Fibroblast of lung (primary cell): ENCODE data around the gene METTL15. TPM values are rescaled to one million over a fixed set of nuclear protein-coding genes. Genes with fewer than 3 reads are reported as not detected.

Experiments
- DNase-seq, 2 donors: peaks; one replicate each; pipeline versions ENCODE4 v3.0.0 to v3.0.0-alpha.2; 2010; ENCODE audit warnings: low read depth in 2 of 2
- H2AFZ ChIP-seq: 2 replicates; pipeline ENCODE4 v1.5.1; 2012; ENCODE audit warnings: low read length, control low read depth, inconsistent platforms
- H3K27ac ChIP-seq: 2 replicates; pipeline ENCODE4 v1.5.1; 2011; ENCODE audit warnings: low read length, control low read depth; ENCODE audit not compliant: insufficient read depth
- H3K27me3 ChIP-seq: 2 replicates; pipeline ENCODE4 v1.5.1; 2011; ENCODE audit warnings: mild to moderate bottlenecking, low read length; ENCODE audit not compliant: control insufficient read depth, insufficient read depth
- H3K36me3 ChIP-seq: 2 replicates; pipeline ENCODE4 v1.5.1; 2011; ENCODE audit warnings: low read length; ENCODE audit not compliant: control insufficient read depth, insufficient read depth
- H3K4me1 ChIP-seq: 2 replicates; pipeline ENCODE4 v1.5.1; 2011; ENCODE audit warnings: low read length; ENCODE audit not compliant: control insufficient read depth, insufficient read depth; ENCODE audit errors: extremely low read depth
- H3K4me2 ChIP-seq: 2 replicates; pipeline ENCODE4 v1.5.1; 2011; ENCODE audit warnings: low read length, control low read depth; ENCODE audit not compliant: insufficient read depth; ENCODE audit errors: extremely low read depth
- H3K4me3 ChIP-seq, 4 experiments: fragments of 200-600 bp in 1 of 4; sonication (generic) in 1 of 4; replicated peaks in 1 of 4; 2 replicates each; pipeline ENCODE4 v1.5.1; 2011 to 2016; ENCODE audit warnings: low read length in 4 of 4, low read depth in 3 of 4, mild to moderate bottlenecking in 3 of 4, control low read depth in 2 of 4, inconsistent platforms in 1 of 4, mixed read lengths in 1 of 4; ENCODE audit not compliant: insufficient read depth in 1 of 4; ENCODE audit errors: control extremely low read depth in 1 of 4
- H3K79me2 ChIP-seq: 2 replicates; pipeline ENCODE4 v1.5.1; 2012; ENCODE audit warnings: mild to moderate bottlenecking, low read length, inconsistent platforms; ENCODE audit not compliant: control insufficient read depth, insufficient read depth
- H3K9ac ChIP-seq: 2 replicates; pipeline ENCODE4 v1.5.1; 2011; ENCODE audit warnings: mild to moderate bottlenecking, low read length, control low read depth; ENCODE audit not compliant: insufficient read depth
- H3K9me3 ChIP-seq: 2 replicates; pipeline ENCODE4 v1.5.1; 2012; ENCODE audit warnings: low read depth, low read length; ENCODE audit not compliant: control insufficient read depth, insufficient read depth
- H4K20me1 ChIP-seq: 2 replicates; pipeline ENCODE4 v1.5.1; 2011; ENCODE audit warnings: low read length; ENCODE audit not compliant: control insufficient read depth, insufficient read depth; ENCODE audit errors: extremely low read depth
- EZH2 ChIP-seq: IDR thresholded peaks from 2 replicates; pipeline ENCODE4 v1.5.1; 2012; ENCODE audit warnings: low read length, control low read depth, mild to moderate bottlenecking; ENCODE audit errors: missing control alignments
- polyA plus RNA-seq, 2 donors: library from polyadenylated mRNA; depleted of rRNA in 1 of 2; stranded (reverse) in 1 of 2; unstranded in 1 of 2; fragments of >200 nt; gene quantifications; 2 replicates each; pipeline ENCODE4 v1.2.1, GENCODE V29; 2011 to 2012; ENCODE audit warnings: missing spikeins in 1 of 2
- total RNA-seq: library from RNA; depleted of rRNA; stranded (reverse); fragments of >200 nt; gene quantifications from 2 replicates; pipeline ENCODE4 v1.2.1, GENCODE V29; 2014
- TF ChIP-seq, protein P1 (sequence below), 2 donors: IDR thresholded peaks in 1 of 2; conservative IDR thresholded peaks in 1 of 2; 1 replicate in 1 of 2; 2 replicates in 1 of 2; pipeline ENCODE4 v1.5.1; 2011 to 2012; ENCODE audit warnings: low read length in 2 of 2, control low read depth in 1 of 2, inconsistent platforms in 1 of 2, low read depth in 1 of 2, mild to moderate bottlenecking in 1 of 2

Gene METTL15
- total and polyA plus RNA-seq, 2 donors (not counting 1 experiment from before 2014, with no cell fraction given), result 8.8 to 28.4 TPM

DNA sequence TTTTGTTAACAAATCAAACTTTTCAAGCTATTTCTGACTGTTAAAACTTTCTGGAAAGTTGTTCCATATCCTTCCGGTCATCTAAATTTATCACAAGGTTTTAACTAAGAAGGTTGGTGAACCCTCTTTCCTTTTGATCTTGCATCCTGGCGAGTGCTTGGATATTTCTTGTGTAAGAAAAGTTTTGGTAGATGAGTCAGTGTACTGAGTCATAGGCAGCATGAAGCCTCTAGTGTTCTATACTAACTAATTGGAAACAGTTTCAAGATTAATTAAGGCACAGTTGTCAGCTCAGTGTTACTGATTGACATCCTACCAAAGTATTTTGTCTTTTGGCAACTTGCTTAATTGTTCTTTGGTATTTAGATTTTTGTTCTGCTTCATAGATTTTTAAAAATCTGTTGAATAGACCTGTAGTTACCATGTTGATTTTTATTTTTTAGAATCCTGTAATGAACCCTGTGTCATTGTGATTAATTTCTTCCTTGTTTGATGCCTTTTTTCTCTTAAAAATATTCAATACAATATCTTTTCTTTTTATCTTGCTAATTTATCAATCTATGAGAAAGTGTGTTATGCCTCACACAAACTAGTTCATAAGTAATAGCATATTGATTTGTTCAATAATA, 38.0 kb downstream of the METTL15 start:
- peak overlapping the region; percentile 48 for H3K4me2 ChIP-seq
- H3K36me3 ChIP-seq, result no peaks in the 10 kb centered on the region
- H3K27ac ChIP-seq, result peak overlapping the region; percentile 52
- H3K27me3 ChIP-seq, result no peaks in the 10 kb centered on the region
- no peaks in the 10 kb centered on the region for H3K9me3 ChIP-seq
- no peak overlapping the region for H2AFZ ChIP-seq
- no peak overlapping the region for H3K4me3 ChIP-seq
- TF ChIP-seq EZH2, result no peak
- TF ChIP-seq, protein P1, sequence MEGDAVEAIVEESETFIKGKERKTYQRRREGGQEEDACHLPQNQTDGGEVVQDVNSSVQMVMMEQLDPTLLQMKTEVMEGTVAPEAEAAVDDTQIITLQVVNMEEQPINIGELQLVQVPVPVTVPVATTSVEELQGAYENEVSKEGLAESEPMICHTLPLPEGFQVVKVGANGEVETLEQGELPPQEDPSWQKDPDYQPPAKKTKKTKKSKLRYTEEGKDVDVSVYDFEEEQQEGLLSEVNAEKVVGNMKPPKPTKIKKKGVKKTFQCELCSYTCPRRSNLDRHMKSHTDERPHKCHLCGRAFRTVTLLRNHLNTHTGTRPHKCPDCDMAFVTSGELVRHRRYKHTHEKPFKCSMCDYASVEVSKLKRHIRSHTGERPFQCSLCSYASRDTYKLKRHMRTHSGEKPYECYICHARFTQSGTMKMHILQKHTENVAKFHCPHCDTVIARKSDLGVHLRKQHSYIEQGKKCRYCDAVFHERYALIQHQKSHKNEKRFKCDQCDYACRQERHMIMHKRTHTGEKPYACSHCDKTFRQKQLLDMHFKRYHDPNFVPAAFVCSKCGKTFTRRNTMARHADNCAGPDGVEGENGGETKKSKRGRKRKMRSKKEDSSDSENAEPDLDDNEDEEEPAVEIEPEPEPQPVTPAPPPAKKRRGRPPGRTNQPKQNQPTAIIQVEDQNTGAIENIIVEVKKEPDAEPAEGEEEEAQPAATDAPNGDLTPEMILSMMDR (conservative IDR thresholded peaks at IDR 0.05 in 1 of 2, IDR thresholded peaks at IDR 0.05 in 1 of 2; ENCODE audit: low read depth in 1 of 2, low read length in 2 of 2), result no peak
- no peaks in the 10 kb centered on the region for H3K4me1 ChIP-seq
- no peaks in the 10 kb centered on the region for H4K20me1 ChIP-seq
- H3K9ac ChIP-seq, result no peak overlapping the region
- peak; percentile 87 to 95 for DNase-seq
- H3K79me2 ChIP-seq, result no peaks in the 10 kb centered on the region

DNA sequence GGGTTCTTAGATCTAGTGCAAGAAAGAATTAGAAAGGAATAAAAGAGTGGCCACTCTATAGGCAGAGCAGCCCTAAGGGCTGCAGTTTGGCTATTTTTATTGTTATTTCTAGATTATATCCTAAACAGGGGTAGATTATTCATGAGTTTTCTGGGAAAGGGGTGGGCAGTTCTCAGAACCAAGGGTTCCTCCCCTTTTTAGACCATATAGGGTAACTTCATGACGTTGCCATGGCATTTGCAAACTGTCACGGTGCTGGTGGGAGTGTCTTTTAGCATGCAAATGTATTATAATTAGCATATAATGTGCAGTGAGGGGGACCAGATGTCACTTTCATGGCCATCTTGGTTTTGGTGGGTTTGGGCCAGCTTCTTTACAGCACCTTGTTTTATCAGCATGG, 44.6 kb downstream of the METTL15 start:
- TF ChIP-seq EZH2, result no peak
- TF ChIP-seq, protein P1 (conservative IDR thresholded peaks at IDR 0.05 in 1 of 2, IDR thresholded peaks at IDR 0.05 in 1 of 2; ENCODE audit: low read depth in 1 of 2, low read length in 2 of 2), result no peak
- no peaks in the 10 kb centered on the region for H3K27me3 ChIP-seq
- H3K4me1 ChIP-seq, result no peaks in the 10 kb centered on the region
- no peak overlapping the region for H3K9ac ChIP-seq
- H3K27ac ChIP-seq, result no peak overlapping the region
- no peaks in the 10 kb centered on the region for H3K79me2 ChIP-seq
- H3K4me3 ChIP-seq, result no peak overlapping the region
- H4K20me1 ChIP-seq, result no peaks in the 10 kb centered on the region
- H3K36me3 ChIP-seq, result no peaks in the 10 kb centered on the region
- H3K4me2 ChIP-seq, result no peak overlapping the region
- no peaks in the 10 kb centered on the region for H3K9me3 ChIP-seq
- DNase-seq, result no peak
- H2AFZ ChIP-seq, result no peak overlapping the region

DNA sequence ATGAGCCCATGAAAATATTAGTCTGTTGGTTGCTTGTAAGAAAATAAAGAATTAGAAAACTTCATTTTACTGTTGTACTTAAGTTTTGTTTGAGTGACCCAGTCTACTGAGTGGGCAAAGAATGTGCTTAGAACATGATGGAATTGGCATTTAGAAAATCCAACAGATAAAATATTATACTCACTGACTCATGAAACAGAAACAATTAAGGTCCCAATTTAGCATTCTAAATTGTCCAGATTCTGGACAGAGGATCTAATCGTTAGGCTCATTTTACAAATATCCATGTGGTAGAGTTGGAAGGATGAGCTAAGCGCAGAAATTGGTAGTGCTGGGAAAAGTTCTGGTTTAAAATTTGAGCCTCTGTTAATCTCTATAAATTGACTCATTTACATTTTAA, 45.4 kb downstream of the METTL15 start:
- DNase-seq, result peak in 1 of 2 donors; percentile 76

More for the DNA sequence above, 45.4 kb downstream of the METTL15 start:
- no peak overlapping the region for H3K4me2 ChIP-seq
- H3K27ac ChIP-seq, result no peak overlapping the region
- no peak overlapping the region for H2AFZ ChIP-seq
- H3K4me1 ChIP-seq, result no peaks in the 10 kb centered on the region
- H3K9ac ChIP-seq, result no peak overlapping the region
- no peaks in the 10 kb centered on the region for H3K79me2 ChIP-seq
- H3K4me3 ChIP-seq, result no peak overlapping the region
- no peaks in the 10 kb centered on the region for H3K9me3 ChIP-seq
- TF ChIP-seq, protein P1 (conservative IDR thresholded peaks at IDR 0.05 in 1 of 2, IDR thresholded peaks at IDR 0.05 in 1 of 2; ENCODE audit: low read depth in 1 of 2, low read length in 2 of 2), result no peak
- TF ChIP-seq EZH2, result no peak
- H3K36me3 ChIP-seq, result no peaks in the 10 kb centered on the region
- no peaks in the 10 kb centered on the region for H4K20me1 ChIP-seq
- no peaks in the 10 kb centered on the region for H3K27me3 ChIP-seq
